H9 (cell line): ENCODE measurements around the gene EPAS1. TPM values are rescaled to one million over a fixed set of nuclear protein-coding genes. Genes with fewer than 3 reads are reported as not detected.

ENCODE experiments used
- DNase-seq: peaks from one replicate; pipeline ENCODE4 v3.0.0-alpha.2; 2017
- H2AFZ ChIP-seq: one replicate; pipeline ENCODE4 v1.6.1; 2013; ENCODE audit warnings: mild to moderate bottlenecking, low read length, control low read depth, moderate library complexity
- H2AK5ac ChIP-seq: 2 replicates; pipeline ENCODE4 v1.6.1; 2013; ENCODE audit warnings: low read length, control low read depth, mixed read lengths; ENCODE audit not compliant: insufficient read length
- H2BK120ac ChIP-seq: one replicate; pipeline ENCODE4 v1.6.1; 2013; ENCODE audit warnings: low read depth, mild to moderate bottlenecking, low read length, control low read depth, inconsistent platforms; ENCODE audit not compliant: poor library complexity, severe bottlenecking
- H2BK12ac ChIP-seq: 2 replicates; pipeline ENCODE4 v1.6.1; 2013; ENCODE audit warnings: low read length, control low read depth, mixed read lengths, low read depth; ENCODE audit not compliant: insufficient read length
- H2BK15ac ChIP-seq: 2 replicates; pipeline ENCODE4 v1.6.1; 2013; ENCODE audit warnings: low read depth, low read length, control low read depth
- H2BK20ac ChIP-seq: one replicate; pipeline ENCODE4 v1.6.1; 2013; ENCODE audit warnings: low read depth, mild to moderate bottlenecking, low read length, control low read depth, inconsistent platforms; ENCODE audit not compliant: poor library complexity, severe bottlenecking
- H2BK5ac ChIP-seq: 2 replicates; pipeline ENCODE4 v1.6.1; 2013; ENCODE audit warnings: low read length, control low read depth, mixed read lengths; ENCODE audit not compliant: insufficient read length
- H3K14ac ChIP-seq: 2 replicates; pipeline ENCODE4 v1.6.1; 2013; ENCODE audit warnings: low read length, control low read depth; ENCODE audit not compliant: insufficient read depth
- H3K18ac ChIP-seq: 2 replicates; pipeline ENCODE4 v1.6.1; 2013; ENCODE audit warnings: low read depth, mild to moderate bottlenecking, mixed read lengths, low read length, control low read depth; ENCODE audit not compliant: insufficient read length
- H3K23ac ChIP-seq: 2 replicates; pipeline ENCODE4 v1.6.1; 2013; ENCODE audit warnings: low read length, control low read depth, mixed read lengths, low read depth; ENCODE audit not compliant: insufficient read length
- H3K23me2 ChIP-seq: 2 replicates; pipeline ENCODE4 v1.6.1; 2013; ENCODE audit warnings: low read depth, mild to moderate bottlenecking, mixed read lengths, low read length, control low read depth; ENCODE audit not compliant: insufficient read length, poor library complexity, severe bottlenecking
- H3K27ac ChIP-seq: 2 replicates; pipeline ENCODE4 v1.5.1; 2013; ENCODE audit warnings: low read length, control low read depth, mixed read lengths, low read depth; ENCODE audit not compliant: insufficient read length
- H3K27me3 ChIP-seq: 2 replicates; pipeline ENCODE4 v1.6.1; 2013; ENCODE audit warnings: low read length, control low read depth, inconsistent platforms; ENCODE audit not compliant: insufficient read depth
- H3K4ac ChIP-seq: 2 replicates; pipeline ENCODE4 v1.6.1; 2013; ENCODE audit warnings: low read depth, mild to moderate bottlenecking, control low read depth, inconsistent platforms, low read length, moderate library complexity
- H3K4me1 ChIP-seq: 2 replicates; pipeline ENCODE4 v1.6.1; 2013; ENCODE audit warnings: low read length, control low read depth, inconsistent platforms; ENCODE audit not compliant: insufficient read depth
- H3K4me2 ChIP-seq: 2 replicates; pipeline ENCODE4 v1.6.1; 2013; ENCODE audit warnings: low read length, control low read depth, mixed read lengths; ENCODE audit not compliant: insufficient read length, insufficient read depth
- H3K56ac ChIP-seq: 2 replicates; pipeline ENCODE4 v1.6.1; 2013; ENCODE audit warnings: low read depth, mild to moderate bottlenecking, mixed read lengths, low read length, control low read depth; ENCODE audit not compliant: insufficient read length
- H3K79me1 ChIP-seq: 2 replicates; pipeline ENCODE4 v1.6.1; 2013; ENCODE audit warnings: low read depth, mild to moderate bottlenecking, moderate library complexity, low read length, control low read depth, inconsistent platforms; ENCODE audit not compliant: insufficient read depth, poor library complexity, severe bottlenecking
- H3K79me2 ChIP-seq: 2 replicates; pipeline ENCODE4 v1.6.1; 2013; ENCODE audit warnings: low read length, control low read depth, inconsistent platforms; ENCODE audit not compliant: insufficient read depth
- H3K9ac ChIP-seq: 2 replicates; pipeline ENCODE4 v1.6.1; 2013; ENCODE audit warnings: low read length, control low read depth, mixed read lengths; ENCODE audit not compliant: insufficient read length; ENCODE audit errors: extremely low read depth
- H3K9me3 ChIP-seq: one replicate; pipeline ENCODE4 v1.6.1; 2013; ENCODE audit warnings: low read depth, low read length, inconsistent platforms; ENCODE audit not compliant: control insufficient read depth
- H3T11ph ChIP-seq: one replicate; pipeline ENCODE4 v1.6.1; 2013; ENCODE audit warnings: mild to moderate bottlenecking, low read length, control low read depth, inconsistent platforms
- H4K20me1 ChIP-seq: one replicate; pipeline ENCODE4 v1.6.1; 2013; ENCODE audit not compliant: control insufficient read depth, insufficient read length, insufficient read depth
- H4K5ac ChIP-seq: 2 replicates; pipeline ENCODE4 v1.6.1; 2013; ENCODE audit warnings: low read depth, mild to moderate bottlenecking, mixed read lengths, low read length, control low read depth; ENCODE audit not compliant: insufficient read length
- H4K8ac ChIP-seq: replicated peaks from 2 replicates; pipeline ENCODE4 v1.6.1; 2013; ENCODE audit warnings: low read length, control low read depth, mixed read lengths, low read depth; ENCODE audit not compliant: insufficient read length
- H4K91ac ChIP-seq: 2 replicates; pipeline ENCODE4 v1.6.1; 2013; ENCODE audit warnings: low read depth, mild to moderate bottlenecking, moderate library complexity, mixed read lengths, low read length, control low read depth; ENCODE audit not compliant: insufficient read length
- H3K27ac Mint-ChIP-seq, 3 experiments: 2 replicates in 2 of 3; 3 replicates in 1 of 3; pipeline ENCODE4 v1.8.0; 2020 to 2021; ENCODE audit warnings: mixed read lengths in 3 of 3, mild to moderate bottlenecking in 1 of 3, moderate library complexity in 1 of 3
- H3K27me3 Mint-ChIP-seq: 2 replicates; pipeline ENCODE4 v1.8.0; 2021; ENCODE audit warnings: low read depth, mild to moderate bottlenecking, moderate library complexity, mixed read lengths
- H3K36me3 Mint-ChIP-seq, 3 experiments: 2 replicates in 2 of 3; 3 replicates in 1 of 3; pipeline ENCODE4 v1.8.0; 2020 to 2021; ENCODE audit warnings: low read depth in 3 of 3, mixed read lengths in 3 of 3; ENCODE audit not compliant: insufficient read depth in 1 of 3
- H3K4me1 Mint-ChIP-seq, 2 experiments: 2 replicates each; pipeline ENCODE4 v1.8.0; 2020; ENCODE audit warnings: mixed read lengths in 2 of 2
- H3K4me3 Mint-ChIP-seq, 2 experiments: 2 replicates in 1 of 2; 3 replicates in 1 of 2; pipeline ENCODE4 v1.8.0; 2020 to 2021; ENCODE audit warnings: mild to moderate bottlenecking in 2 of 2, mixed read lengths in 2 of 2, moderate library complexity in 1 of 2
- H3K9me3 Mint-ChIP-seq, 2 experiments: 2 replicates in 1 of 2; 3 replicates in 1 of 2; pipeline ENCODE4 v1.8.0; 2020; ENCODE audit warnings: mild to moderate bottlenecking in 2 of 2, mixed read lengths in 2 of 2, moderate library complexity in 1 of 2
- WGBS: extraction: QIAGEN DNeasy Blood & Tissue Kit; methylation state at CpG from one replicate; pipeline ENCODE4 v1.1.7; 2013; ENCODE audit warnings: missing lambda C conversion rate, low lambda C conversion rate, mixed read lengths; ENCODE audit not compliant: insufficient read length; ENCODE audit errors: extremely low coverage; 5-methylcytosine and 5-hydroxymethylcytosine counted together
- total RNA-seq: library from RNA; stranded (reverse); gene quantifications from 2 replicates; pipeline ENCODE4 v1.2.1, GENCODE V29; 2021
- TF ChIP-seq, protein P1 (sequence below): fragments of 200-600 bp; sonication (generic); conservative IDR thresholded peaks from 3 replicates; pipeline ENCODE4 v1.8.0; 2021; ENCODE audit warnings: antibody characterized with exemption, mild to moderate bottlenecking

The EPAS1 gene
- total RNA-seq, 1 experiment from 2014 or later, result 1.1 TPM

GRCh38 chr2:46269544-46270273 lies 27.5 kb upstream of the EPAS1 start:
- H3K27me3 Mint-ChIP-seq, result peaks cover 1% of the 10 kb centered on the region; the same call in 1 of the 2 replicates
- Histone ChIP-seq H2AK5ac (no peak overlapping the region), H3K14ac (no peak overlapping the region), H3K4me2 (no peak overlapping the region), H3K27me3 (no peaks in the 10 kb centered on the region), H2AFZ (no peak overlapping the region), H3K4ac (no peak overlapping the region), H4K8ac (no peak overlapping the region), H3K27ac (no peak overlapping the region), H2BK15ac (no peak overlapping the region), H4K20me1 (no peaks in the 10 kb centered on the region), H3K79me2 (no peaks in the 10 kb centered on the region), H3K9ac (no peak overlapping the region), H3K18ac (no peak overlapping the region), H2BK12ac (no peak overlapping the region), H4K91ac (no peak overlapping the region), H3K56ac (no peak overlapping the region), H3K4me1 (no peaks in the 10 kb centered on the region; the same call in 1 of the 2 replicates), H4K5ac (no peak overlapping the region), H3K23me2 (no peaks in the 10 kb centered on the region), H3K23ac (no peak overlapping the region), H3T11ph (no peak overlapping the region), H2BK20ac (no peak overlapping the region), H2BK5ac (no peak overlapping the region), H3K9me3 (no peaks in the 10 kb centered on the region), H2BK120ac (no peak overlapping the region), H3K79me1 (no peaks in the 10 kb centered on the region)
- no CpG with 5 or more reads among the region's 11 CpGs for WGBS
- H3K36me3 Mint-ChIP-seq, result no peaks in the 10 kb centered on the region
- H3K4me3 Mint-ChIP-seq, result no peak overlapping the region
- TF ChIP-seq, protein P1, sequence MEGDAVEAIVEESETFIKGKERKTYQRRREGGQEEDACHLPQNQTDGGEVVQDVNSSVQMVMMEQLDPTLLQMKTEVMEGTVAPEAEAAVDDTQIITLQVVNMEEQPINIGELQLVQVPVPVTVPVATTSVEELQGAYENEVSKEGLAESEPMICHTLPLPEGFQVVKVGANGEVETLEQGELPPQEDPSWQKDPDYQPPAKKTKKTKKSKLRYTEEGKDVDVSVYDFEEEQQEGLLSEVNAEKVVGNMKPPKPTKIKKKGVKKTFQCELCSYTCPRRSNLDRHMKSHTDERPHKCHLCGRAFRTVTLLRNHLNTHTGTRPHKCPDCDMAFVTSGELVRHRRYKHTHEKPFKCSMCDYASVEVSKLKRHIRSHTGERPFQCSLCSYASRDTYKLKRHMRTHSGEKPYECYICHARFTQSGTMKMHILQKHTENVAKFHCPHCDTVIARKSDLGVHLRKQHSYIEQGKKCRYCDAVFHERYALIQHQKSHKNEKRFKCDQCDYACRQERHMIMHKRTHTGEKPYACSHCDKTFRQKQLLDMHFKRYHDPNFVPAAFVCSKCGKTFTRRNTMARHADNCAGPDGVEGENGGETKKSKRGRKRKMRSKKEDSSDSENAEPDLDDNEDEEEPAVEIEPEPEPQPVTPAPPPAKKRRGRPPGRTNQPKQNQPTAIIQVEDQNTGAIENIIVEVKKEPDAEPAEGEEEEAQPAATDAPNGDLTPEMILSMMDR, result no peak
- DNase-seq, result no peak
- no peak overlapping the region for H3K27ac Mint-ChIP-seq
- no peaks in the 10 kb centered on the region for H3K9me3 Mint-ChIP-seq
- H3K4me1 Mint-ChIP-seq, result peaks cover 26 to 27% of the 10 kb centered on the region in 2 experiments
